ENCODE data around the gene ZNF217. TPM values are rescaled to one million over a fixed set of nuclear protein-coding genes. Genes with fewer than 3 reads are reported as not detected.

The ZNF217 gene
- total and polyA plus RNA-seq, 10 of the 15 experiments (the other 5 are each of a cell fraction or from before 2014, with no cell fraction given) = 8.5 to 76.6 (median 40.6) TPM

DNA sequence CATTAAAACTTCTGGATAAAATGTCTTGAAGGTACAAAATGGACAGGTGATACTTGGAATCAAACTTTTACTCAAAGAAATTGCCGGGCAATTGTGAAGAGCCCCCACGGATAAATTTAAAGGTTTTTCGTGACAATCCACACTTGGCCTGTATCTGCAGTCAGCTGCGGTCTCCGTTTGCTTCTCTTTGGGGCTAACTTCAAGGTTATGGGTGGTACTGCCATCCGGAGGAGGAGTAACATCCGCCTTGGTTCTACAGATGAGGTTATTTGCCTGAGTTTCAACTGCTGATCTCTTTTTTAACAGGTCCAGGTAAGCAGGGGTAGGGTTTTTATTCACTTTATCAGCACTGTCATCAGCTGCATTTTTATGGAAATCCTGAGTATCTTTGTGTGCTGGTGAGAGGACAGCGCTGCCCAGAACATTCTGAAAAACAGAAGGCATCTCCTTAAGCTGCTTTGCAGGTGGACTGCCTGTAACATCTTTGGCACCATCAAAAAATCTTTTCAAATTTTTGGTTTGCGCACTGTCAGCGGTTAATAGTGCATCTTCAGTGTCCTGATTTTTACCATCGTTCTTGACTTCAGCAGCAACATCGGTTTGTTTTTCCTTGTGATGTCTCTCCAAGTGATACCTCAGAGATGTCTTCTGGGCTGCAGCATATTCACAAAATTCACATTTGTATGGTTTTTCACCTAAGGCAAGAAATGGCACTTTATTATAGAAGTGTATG is 16.9 kb downstream of the ZNF217 start:
- Histone ChIP-seq H3K9ac (ENCODE audit: control insufficient read depth, insufficient read depth, low read length) (no peak overlapping the region), H3K27ac (ENCODE audit: control insufficient read depth, insufficient read depth) (no peak overlapping the region), H3K79me2 (ENCODE audit: control insufficient read depth, insufficient read depth, low read length) (peaks cover 100% of the 10 kb centered on the region), H3K9me3 (replicated peaks; ENCODE audit: control insufficient read depth, insufficient read depth, low read length) (no peaks in the 10 kb centered on the region; the same call in 2 of the 3 replicates), H3K4me1 (ENCODE audit: control insufficient read depth, insufficient read depth, low read length) (peaks cover 11% of the 10 kb centered on the region), H2AFZ (ENCODE audit: control insufficient read depth, low read depth, low read length) (no peak overlapping the region), H3K36me3 (ENCODE audit: control insufficient read depth in 2 of 2, insufficient read depth in 2 of 2, low read length in 1 of 2) (peaks cover 40 to 44% of the 10 kb centered on the region in 2 experiments), H3K4me2 (ENCODE audit: control insufficient read depth, insufficient read depth) (no peak overlapping the region), H3K4me3 (no peak overlapping the region), H4K20me1 (ENCODE audit: control insufficient read depth, insufficient read depth) (peaks cover 18% of the 10 kb centered on the region), H3K27me3 (replicated peaks in 1 of 2; ENCODE audit: control insufficient read depth in 2 of 2, insufficient read depth in 2 of 2, low read length in 1 of 2) (no peaks in the 10 kb centered on the region)
- TSS peak; percentile 26 for BruUV-seq (replicated peaks)
- SMC1A ChIA-PET (ENCODE audit: uncharacterized antibody, unreplicated experiment) = interaction anchor here (0.5 to 5.0 kb wide), 9 partner anchors 9 to 780 kb away, joined by 3 to 33 read pairs (median 5); no protein-coding TSS in a partner anchor
- FAIRE-seq (no peak), DNase-seq (ENCODE audit: low read depth, low spot score) (no peak), ATAC-seq (no peak)
- no peak for TF ChIP-seq BCL11A (IDR thresholded peaks at IDR 0.05; ENCODE audit: low read depth, low read length)
- no peak for TF ChIP-seq TCF12 (IDR thresholded peaks at IDR 0.05; ENCODE audit: low read depth, low read length)
- no peak for TF ChIP-seq ZSCAN29 (IDR thresholded peaks at IDR 0.05)
- no peak for TF ChIP-seq SMAD5 (IDR thresholded peaks at IDR 0.05; ENCODE audit: low read depth)
- no peak for TF ChIP-seq RAD21 (IDR thresholded peaks at IDR 0.05; ENCODE audit: insufficient read depth, low read depth, low read length)
- TF ChIP-seq SPI1 (IDR thresholded peaks at IDR 0.05; ENCODE audit: borderline replicate concordance, insufficient read depth, low read depth, low read length) = no peak
- no peak for TF ChIP-seq ASH2L (IDR thresholded peaks at IDR 0.05; ENCODE audit: borderline replicate concordance, low read depth)
- TF ChIP-seq NFIC (IDR thresholded peaks at IDR 0.05; ENCODE audit: low read depth, low read length) = no peak
- no peak; a peak in 1 of 4 replicates for TF ChIP-seq ETV6 (conservative IDR thresholded peaks at IDR 0.05 in 1 of 2, IDR thresholded peaks at IDR 0.05 in 1 of 2; ENCODE audit: borderline replicate concordance in 1 of 2, low read depth in 1 of 2)
- TF ChIP-seq SREBF1 (IDR thresholded peaks at IDR 0.05; ENCODE audit: low read length) = no peak
- TF ChIP-seq, protein P1, sequence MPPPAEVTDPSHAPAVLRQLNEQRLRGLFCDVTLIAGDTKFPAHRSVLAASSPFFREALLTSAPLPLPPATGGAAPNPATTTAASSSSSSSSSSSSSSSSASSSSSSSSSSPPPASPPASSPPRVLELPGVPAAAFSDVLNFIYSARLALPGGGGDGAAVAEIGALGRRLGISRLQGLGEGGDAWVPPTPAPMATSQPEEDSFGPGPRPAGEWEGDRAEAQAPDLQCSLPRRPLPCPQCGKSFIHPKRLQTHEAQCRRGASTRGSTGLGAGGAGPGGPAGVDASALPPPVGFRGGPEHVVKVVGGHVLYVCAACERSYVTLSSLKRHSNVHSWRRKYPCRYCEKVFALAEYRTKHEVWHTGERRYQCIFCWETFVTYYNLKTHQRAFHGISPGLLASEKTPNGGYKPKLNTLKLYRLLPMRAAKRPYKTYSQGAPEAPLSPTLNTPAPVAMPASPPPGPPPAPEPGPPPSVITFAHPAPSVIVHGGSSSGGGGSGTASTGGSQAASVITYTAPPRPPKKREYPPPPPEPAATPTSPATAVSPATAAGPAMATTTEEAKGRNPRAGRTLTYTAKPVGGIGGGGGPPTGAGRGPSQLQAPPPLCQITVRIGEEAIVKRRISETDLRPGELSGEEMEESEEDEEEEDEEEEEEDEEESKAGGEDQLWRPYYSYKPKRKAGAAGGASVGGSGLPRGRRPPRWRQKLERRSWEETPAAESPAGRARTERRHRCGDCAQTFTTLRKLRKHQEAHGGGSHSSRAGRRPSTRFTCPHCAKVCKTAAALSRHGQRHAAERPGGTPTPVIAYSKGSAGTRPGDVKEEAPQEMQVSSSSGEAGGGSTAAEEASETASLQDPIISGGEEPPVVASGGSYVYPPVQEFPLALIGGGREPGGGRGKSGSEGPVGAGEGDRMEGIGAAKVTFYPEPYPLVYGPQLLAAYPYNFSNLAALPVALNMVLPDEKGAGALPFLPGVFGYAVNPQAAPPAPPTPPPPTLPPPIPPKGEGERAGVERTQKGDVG (CRISPR knock-in tag; IDR thresholded peaks at IDR 0.05) = no peak
- TF ChIP-seq, protein P2, sequence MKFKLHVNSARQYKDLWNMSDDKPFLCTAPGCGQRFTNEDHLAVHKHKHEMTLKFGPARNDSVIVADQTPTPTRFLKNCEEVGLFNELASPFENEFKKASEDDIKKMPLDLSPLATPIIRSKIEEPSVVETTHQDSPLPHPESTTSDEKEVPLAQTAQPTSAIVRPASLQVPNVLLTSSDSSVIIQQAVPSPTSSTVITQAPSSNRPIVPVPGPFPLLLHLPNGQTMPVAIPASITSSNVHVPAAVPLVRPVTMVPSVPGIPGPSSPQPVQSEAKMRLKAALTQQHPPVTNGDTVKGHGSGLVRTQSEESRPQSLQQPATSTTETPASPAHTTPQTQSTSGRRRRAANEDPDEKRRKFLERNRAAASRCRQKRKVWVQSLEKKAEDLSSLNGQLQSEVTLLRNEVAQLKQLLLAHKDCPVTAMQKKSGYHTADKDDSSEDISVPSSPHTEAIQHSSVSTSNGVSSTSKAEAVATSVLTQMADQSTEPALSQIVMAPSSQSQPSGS (IDR thresholded peaks at IDR 0.05; ENCODE audit: low read length) = no peak
- TF ChIP-seq MTA2 (IDR thresholded peaks at IDR 0.05; ENCODE audit: low read depth) = no peak
- no peak for TF ChIP-seq RCOR1 (conservative IDR thresholded peaks at IDR 0.05; ENCODE audit: low read depth, low read length)
- TF ChIP-seq YBX1 (IDR thresholded peaks at IDR 0.05) = no peak
- TF ChIP-seq ZNF274 (IDR thresholded peaks at IDR 0.05; ENCODE audit: insufficient read depth, insufficient read length) = no peak
- intact Hi-C loops (cut with micrococcal nuclease; ENCODE audit: unreplicated experiment) = loop anchor here (5.0 to 10.0 kb wide), 2 partner anchors 176 to 618 kb away; no protein-coding TSS in a partner anchor
- CTCF ChIA-PET = interaction anchor here (3.4 kb wide), 2 partner anchors 339 to 362 kb away, joined by 31 to 38 read pairs; no protein-coding TSS in a partner anchor
- RAD21 ChIA-PET (ENCODE audit: unreplicated experiment) = interaction anchor here (1.0 to 2.2 kb wide), 3 partner anchors 131 to 363 kb away, joined by 3 to 10 read pairs (median 4); no protein-coding TSS in a partner anchor
- in situ Hi-C loops (cut with MboI) = loop anchor here (5.0 to 10.0 kb wide), 4 partner anchors 291 to 628 kb away; partner anchors contain the start of gene PFDN4
- POLR2A ChIA-PET = interaction anchor here (0.6 kb wide), 2 partner anchors 152 to 254 kb away, joined by 4 read pairs; no protein-coding TSS in a partner anchor
- 96% methylated on average over 12 of the region's 12 CpGs for WGBS (ENCODE audit: insufficient coverage, insufficient replicate concordance, low lambda C conversion rate, missing lambda C conversion rate)

All from GM12878 (cell line).